Smooth muscle cell (in vitro differentiated cells): ENCODE measurements around the gene SPTBN5. TPM values are rescaled to one million over a fixed set of nuclear protein-coding genes. Genes with fewer than 3 reads are reported as not detected.

Experiments
- DNase-seq: peaks from one replicate; lab custom pipeline; 2025; ENCODE audit not compliant: unreplicated experiment; lab: John Stamatoyannopoulos, UW
- H2AFZ ChIP-seq: fragments of 200-600 bp; sonication (generic); 2 replicates; pipeline ENCODE4 v1.6.0; 2016; ENCODE audit warnings: antibody characterized with exemption, low read depth, mild to moderate bottlenecking
- H3F3A ChIP-seq: fragments of 200-600 bp; sonication (generic); 2 replicates; pipeline ENCODE4 v1.6.0; 2017; ENCODE audit warnings: antibody characterized with exemption, low read depth
- H3K27ac ChIP-seq: fragments of 200-600 bp; sonication (generic); 2 replicates; pipeline ENCODE4 v1.5.1; 2016; ENCODE audit warnings: low read depth, mild to moderate bottlenecking
- H3K27me3 ChIP-seq: fragments of 200-600 bp; sonication (generic); 2 replicates; pipeline ENCODE4 v1.6.1; 2016; ENCODE audit warnings: low read depth, mild to moderate bottlenecking
- H3K36me3 ChIP-seq: fragments of 200-600 bp; sonication (generic); 2 replicates; pipeline ENCODE4 v1.5.1; 2016; ENCODE audit warnings: low read depth
- H3K4me1 ChIP-seq: fragments of 200-600 bp; sonication (generic); 2 replicates; pipeline ENCODE4 v1.5.1; 2016; ENCODE audit warnings: low read depth
- H3K4me2 ChIP-seq: fragments of 200-600 bp; sonication (generic); 2 replicates; pipeline ENCODE4 v1.6.0; 2016; ENCODE audit warnings: mild to moderate bottlenecking
- H3K4me3 ChIP-seq: fragments of 200-600 bp; sonication (generic); 2 replicates; pipeline ENCODE4 v1.5.1; 2016; ENCODE audit warnings: mild to moderate bottlenecking
- H3K79me2 ChIP-seq: fragments of 200-600 bp; sonication (generic); 2 replicates; pipeline ENCODE4 v1.6.0; 2016; ENCODE audit warnings: low read depth, mild to moderate bottlenecking
- H3K9ac ChIP-seq: fragments of 200-600 bp; sonication (generic); 2 replicates; pipeline ENCODE4 v1.6.0; 2016; ENCODE audit warnings: low read depth
- H3K9me3 ChIP-seq: fragments of 200-600 bp; sonication (generic); replicated peaks from 2 replicates; pipeline ENCODE4 v1.5.1; 2016; ENCODE audit warnings: low read depth
- H4K20me1 ChIP-seq: fragments of 200-600 bp; sonication (generic); 2 replicates; pipeline ENCODE4 v1.6.0; 2016; ENCODE audit warnings: low read depth
- CTCF ChIP-seq: fragments of 200-600 bp; sonication (generic); IDR thresholded peaks from 2 replicates; pipeline ENCODE4 v1.5.1; 2017; ENCODE audit warnings: borderline replicate concordance, mild to moderate bottlenecking, antibody characterized with exemption; ENCODE audit not compliant: insufficient read depth, poor library complexity, severe bottlenecking
- WGBS: methylation state at CpG from one replicate; pipeline ENCODE4 v1.1.7; 2016; ENCODE audit warnings: low lambda C conversion rate; 5-methylcytosine and 5-hydroxymethylcytosine counted together
- polyA plus RNA-seq: library from polyadenylated mRNA; unstranded; fragments of >200 nt; fragmentation: Nextera tagmentation; extraction: Ambion mirVana; gene quantifications from 2 replicates; pipeline ENCODE4 v1.2.1, GENCODE V29; 2016
- total RNA-seq: library from RNA; depleted of rRNA; stranded (reverse); fragments of >200 nt; gene quantifications from 2 replicates; pipeline ENCODE4 v1.2.3, GENCODE V29; 2014

Gene SPTBN5
- total and polyA plus RNA-seq, 2 experiments from 2014 or later = 0.04 to 0.08 TPM

- TF ChIP-seq CTCF = no peak
- H3K79me2 ChIP-seq = no peaks in the 10 kb centered on the region
- peaks cover 36% of the 10 kb centered on the region for H3K27me3 ChIP-seq
- H3K9me3 ChIP-seq = no peaks in the 10 kb centered on the region
- H3K4me2 ChIP-seq = peak overlapping the region; percentile 84
- H3K9ac ChIP-seq = no peak overlapping the region
- H3F3A ChIP-seq = no peaks in the 10 kb centered on the region
- no peak for DNase-seq
- no peaks in the 10 kb centered on the region for H3K36me3 ChIP-seq
- H3K4me1 ChIP-seq = peaks cover 9% of the 10 kb centered on the region
- WGBS = 69% methylated on average over 14 of the region's 14 CpGs
- H2AFZ ChIP-seq = no peak overlapping the region
- H3K4me3 ChIP-seq = peak overlapping the region; percentile 34
- no peaks in the 10 kb centered on the region for H4K20me1 ChIP-seq
- no peak overlapping the region for H3K27ac ChIP-seq
These were observed 11.0 kb downstream of the SPTBN5 start for GRCh38 chr15:41882689-41883483.

- Histone ChIP-seq H3K9me3 (no peaks in the 10 kb centered on the region), H3F3A (no peaks in the 10 kb centered on the region), H3K4me2 (peak overlapping the region; percentile 84), H3K27me3 (peaks cover 36% of the 10 kb centered on the region), H3K79me2 (no peaks in the 10 kb centered on the region), H4K20me1 (no peaks in the 10 kb centered on the region), H2AFZ (no peak overlapping the region), H3K36me3 (no peaks in the 10 kb centered on the region), H3K27ac (no peak overlapping the region), H3K4me1 (peaks cover 9% of the 10 kb centered on the region), H3K4me3 (peak overlapping the region; percentile 34), H3K9ac (no peak overlapping the region)
- no peak for DNase-seq
- WGBS = 3% methylated on average over 41 of the region's 81 CpGs
- no peak for TF ChIP-seq CTCF
These were observed 11.7 kb downstream of the SPTBN5 start for GRCh38 chr15:41881920-41882688.

GRCh38 chr15:41881550-41881919 is 12.3 kb downstream of the SPTBN5 start:
- 45% methylated on average over 10 of the region's 10 CpGs for WGBS
- Histone ChIP-seq H4K20me1 (no peaks in the 10 kb centered on the region), H3K79me2 (no peaks in the 10 kb centered on the region), H3K9me3 (no peaks in the 10 kb centered on the region), H3K27me3 (peaks cover 36% of the 10 kb centered on the region), H3K27ac (no peak overlapping the region), H3K9ac (no peak overlapping the region), H2AFZ (no peak overlapping the region), H3K4me3 (no peak overlapping the region), H3F3A (no peaks in the 10 kb centered on the region), H3K4me1 (peaks cover 9% of the 10 kb centered on the region), H3K36me3 (no peaks in the 10 kb centered on the region), H3K4me2 (peak overlapping the region; percentile 84)
- no peak for DNase-seq
- TF ChIP-seq CTCF = no peak
